ENCODE measurements around the gene GP1BA. TPM values are rescaled to one million over a fixed set of nuclear protein-coding genes. Genes with fewer than 3 reads are reported as not detected.

Gene GP1BA
- total RNA-seq, 1 experiment from 2014 or later = 0.15 TPM

DNA sequence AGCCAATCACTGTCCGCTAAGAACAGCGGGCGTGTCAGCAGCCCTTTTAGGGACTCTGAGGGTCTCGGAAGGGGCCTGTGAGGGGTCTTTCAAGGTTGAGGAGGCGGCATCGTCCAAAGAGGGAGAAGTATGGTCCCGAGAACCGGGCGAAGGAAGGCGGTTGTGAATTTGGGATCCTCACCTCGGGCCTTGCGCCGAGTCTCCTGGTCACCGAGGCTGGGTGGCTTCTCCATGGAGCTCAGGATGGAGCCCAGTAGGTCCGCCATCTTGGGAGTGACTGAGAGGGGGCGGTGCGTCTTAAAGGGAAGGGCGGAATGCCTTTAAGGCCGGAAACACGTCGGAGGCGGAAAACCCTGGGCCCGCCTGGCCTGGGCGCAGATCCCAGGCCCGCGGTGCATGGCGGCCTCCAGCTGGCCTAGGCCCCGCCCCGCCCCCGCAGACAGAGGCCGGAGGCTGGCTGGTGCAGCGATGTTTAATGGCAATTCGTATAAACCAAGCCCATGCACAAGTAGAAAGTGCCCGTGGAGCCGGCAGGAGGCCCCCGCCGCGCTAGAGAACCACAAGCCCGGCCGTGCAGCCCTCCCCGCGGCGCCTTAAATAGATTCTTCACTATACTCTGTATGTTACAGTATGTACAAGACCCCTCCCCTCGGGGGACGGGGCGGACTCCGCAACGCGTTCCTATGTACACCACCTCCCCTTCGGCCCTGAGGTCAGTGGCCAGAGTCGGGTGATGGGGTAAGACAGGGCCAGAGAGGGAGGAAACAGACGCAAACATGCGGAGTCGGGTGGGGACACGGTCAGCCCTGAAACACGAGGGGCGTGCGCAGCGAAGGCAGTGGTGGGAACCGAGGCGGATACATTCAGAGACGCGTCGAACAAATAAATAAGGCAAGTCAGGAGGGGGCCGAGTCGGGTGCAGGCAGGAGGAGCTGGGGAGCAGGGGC, 35.7 kb downstream of the GP1BA start, which contains the start of gene SPAG7:
SPAG7 (minus strand) TSS at position 279 of the 947 bp plus-strand sequence; CDS start at position 266, 13 bp downstream.
- H3K27ac ChIP-seq (ENCODE audit: low read length) = peak within 1 kb of the TSS; percentile 98
- no peaks in the 10 kb centered on the region for H3K9me3 ChIP-seq (ENCODE audit: control insufficient read depth, insufficient read depth, low read depth, low read length)
- intact Hi-C loops (cut with micrococcal nuclease; ENCODE audit: unreplicated experiment) (no loop called here), in situ Hi-C loops (cut with HindIII; ENCODE audit: low pct_unique_long_range_greater_than_20kb, low sequenced_read_pairs) (no loop called here)
- POLR2A ChIA-PET = interaction anchor here (0.6 to 1.4 kb wide), 3 partner anchors 19 to 96 kb away, joined by 3 to 5 read pairs (median 4); partner anchors contain the start of gene PFN1
- DNase-seq (ENCODE audit: low read depth, low spot score) = peak; percentile 84
- peak; percentile 85 for ATAC-seq
- TF ChIP-seq, protein P1, sequence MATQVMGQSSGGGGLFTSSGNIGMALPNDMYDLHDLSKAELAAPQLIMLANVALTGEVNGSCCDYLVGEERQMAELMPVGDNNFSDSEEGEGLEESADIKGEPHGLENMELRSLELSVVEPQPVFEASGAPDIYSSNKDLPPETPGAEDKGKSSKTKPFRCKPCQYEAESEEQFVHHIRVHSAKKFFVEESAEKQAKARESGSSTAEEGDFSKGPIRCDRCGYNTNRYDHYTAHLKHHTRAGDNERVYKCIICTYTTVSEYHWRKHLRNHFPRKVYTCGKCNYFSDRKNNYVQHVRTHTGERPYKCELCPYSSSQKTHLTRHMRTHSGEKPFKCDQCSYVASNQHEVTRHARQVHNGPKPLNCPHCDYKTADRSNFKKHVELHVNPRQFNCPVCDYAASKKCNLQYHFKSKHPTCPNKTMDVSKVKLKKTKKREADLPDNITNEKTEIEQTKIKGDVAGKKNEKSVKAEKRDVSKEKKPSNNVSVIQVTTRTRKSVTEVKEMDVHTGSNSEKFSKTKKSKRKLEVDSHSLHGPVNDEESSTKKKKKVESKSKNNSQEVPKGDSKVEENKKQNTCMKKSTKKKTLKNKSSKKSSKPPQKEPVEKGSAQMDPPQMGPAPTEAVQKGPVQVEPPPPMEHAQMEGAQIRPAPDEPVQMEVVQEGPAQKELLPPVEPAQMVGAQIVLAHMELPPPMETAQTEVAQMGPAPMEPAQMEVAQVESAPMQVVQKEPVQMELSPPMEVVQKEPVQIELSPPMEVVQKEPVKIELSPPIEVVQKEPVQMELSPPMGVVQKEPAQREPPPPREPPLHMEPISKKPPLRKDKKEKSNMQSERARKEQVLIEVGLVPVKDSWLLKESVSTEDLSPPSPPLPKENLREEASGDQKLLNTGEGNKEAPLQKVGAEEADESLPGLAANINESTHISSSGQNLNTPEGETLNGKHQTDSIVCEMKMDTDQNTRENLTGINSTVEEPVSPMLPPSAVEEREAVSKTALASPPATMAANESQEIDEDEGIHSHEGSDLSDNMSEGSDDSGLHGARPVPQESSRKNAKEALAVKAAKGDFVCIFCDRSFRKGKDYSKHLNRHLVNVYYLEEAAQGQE (IDR thresholded peaks at IDR 0.05; ENCODE audit: insufficient read depth in 1 of 2, low read depth in 2 of 2, low read length in 1 of 2) = no peak
- peak; percentile 55; the same call in 1 of the 2 replicates for TF ChIP-seq POLR2AphosphoS5 (IDR thresholded peaks at IDR 0.05; ENCODE audit: low read depth, low read length)
- peak within 1 kb of the TSS; percentile 66 to 79 for H3K4me3 ChIP-seq (ENCODE audit: low read depth in 2 of 2, low read length in 2 of 2)
- H3K36me3 ChIP-seq (ENCODE audit: control insufficient read depth, insufficient read depth, low read length) = no peaks in the 10 kb centered on the region
- no peaks in the 10 kb centered on the region for H3K27me3 ChIP-seq (ENCODE audit: control insufficient read depth, insufficient read depth, low read length)
- BruUV-seq (replicated peaks) = TSS peak; percentile 87
- CTCF ChIA-PET = interaction anchor here (0.6 to 1.0 kb wide), 2 partner anchors 22 to 94 kb away, joined by 3 to 4 read pairs; no protein-coding TSS in a partner anchor
- H3K4me1 ChIP-seq (ENCODE audit: control insufficient read depth, insufficient read depth, low read length) = peaks cover 15% of the 10 kb centered on the region

DNA sequence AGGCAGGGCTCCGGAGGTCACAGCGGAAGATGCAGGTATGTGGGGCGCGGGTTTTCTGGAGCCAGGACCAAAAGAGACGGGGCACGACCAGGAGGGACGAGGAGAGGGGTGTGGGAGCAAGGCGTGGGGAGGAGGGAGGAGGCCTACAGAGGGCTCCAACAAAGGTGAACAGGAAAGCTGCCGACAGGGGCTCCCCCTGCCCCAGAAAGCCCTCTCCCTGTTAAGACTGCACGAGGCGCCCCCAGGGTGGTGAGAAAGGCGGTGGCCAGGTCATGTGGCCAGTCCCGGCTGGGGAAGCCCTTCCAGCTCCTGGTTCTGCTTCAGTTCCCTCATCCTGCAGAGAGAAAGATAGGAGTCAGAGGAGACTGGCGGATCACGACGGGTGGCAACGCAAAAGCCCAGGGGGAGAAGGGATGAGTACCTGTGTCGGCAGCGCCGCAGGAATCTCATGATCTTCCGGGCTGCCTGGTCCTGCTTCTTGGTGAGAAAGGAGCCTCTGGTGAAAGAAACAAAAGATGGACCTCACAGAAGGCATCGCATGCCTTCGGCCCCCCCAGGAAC, 36.5 kb downstream of the GP1BA start:
- intact Hi-C loops (cut with micrococcal nuclease; ENCODE audit: unreplicated experiment) (no loop called here), in situ Hi-C loops (cut with HindIII; ENCODE audit: low pct_unique_long_range_greater_than_20kb, low sequenced_read_pairs) (no loop called here)
- BruUV-seq (replicated peaks) = no TSS peak
- H3K27ac ChIP-seq (ENCODE audit: low read length) = peak overlapping the region; percentile 97
- H3K27me3 ChIP-seq (ENCODE audit: control insufficient read depth, insufficient read depth, low read length) = no peaks in the 10 kb centered on the region
- H3K9me3 ChIP-seq (ENCODE audit: control insufficient read depth, insufficient read depth, low read depth, low read length) = no peaks in the 10 kb centered on the region
- ChIA-PET POLR2A (no interaction called here), CTCF (no interaction called here)
- peak overlapping the region; percentile 66 to 79 for H3K4me3 ChIP-seq (ENCODE audit: low read depth in 2 of 2, low read length in 2 of 2)
- TF ChIP-seq POLR2AphosphoS5 (IDR thresholded peaks at IDR 0.05; ENCODE audit: low read depth, low read length) = 0 out of 2 replicates have a peak, but pooled peaks have one; percentile 2
- TF ChIP-seq, protein P2, sequence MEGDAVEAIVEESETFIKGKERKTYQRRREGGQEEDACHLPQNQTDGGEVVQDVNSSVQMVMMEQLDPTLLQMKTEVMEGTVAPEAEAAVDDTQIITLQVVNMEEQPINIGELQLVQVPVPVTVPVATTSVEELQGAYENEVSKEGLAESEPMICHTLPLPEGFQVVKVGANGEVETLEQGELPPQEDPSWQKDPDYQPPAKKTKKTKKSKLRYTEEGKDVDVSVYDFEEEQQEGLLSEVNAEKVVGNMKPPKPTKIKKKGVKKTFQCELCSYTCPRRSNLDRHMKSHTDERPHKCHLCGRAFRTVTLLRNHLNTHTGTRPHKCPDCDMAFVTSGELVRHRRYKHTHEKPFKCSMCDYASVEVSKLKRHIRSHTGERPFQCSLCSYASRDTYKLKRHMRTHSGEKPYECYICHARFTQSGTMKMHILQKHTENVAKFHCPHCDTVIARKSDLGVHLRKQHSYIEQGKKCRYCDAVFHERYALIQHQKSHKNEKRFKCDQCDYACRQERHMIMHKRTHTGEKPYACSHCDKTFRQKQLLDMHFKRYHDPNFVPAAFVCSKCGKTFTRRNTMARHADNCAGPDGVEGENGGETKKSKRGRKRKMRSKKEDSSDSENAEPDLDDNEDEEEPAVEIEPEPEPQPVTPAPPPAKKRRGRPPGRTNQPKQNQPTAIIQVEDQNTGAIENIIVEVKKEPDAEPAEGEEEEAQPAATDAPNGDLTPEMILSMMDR (IDR thresholded peaks at IDR 0.05) = no peak
- DNase-seq (ENCODE audit: low read depth, low spot score) (no peak), ATAC-seq (no peak)
- no peaks in the 10 kb centered on the region for H3K36me3 ChIP-seq (ENCODE audit: control insufficient read depth, insufficient read depth, low read length)
- H3K4me1 ChIP-seq (ENCODE audit: control insufficient read depth, insufficient read depth, low read length) = peaks cover 15% of the 10 kb centered on the region

DNA sequence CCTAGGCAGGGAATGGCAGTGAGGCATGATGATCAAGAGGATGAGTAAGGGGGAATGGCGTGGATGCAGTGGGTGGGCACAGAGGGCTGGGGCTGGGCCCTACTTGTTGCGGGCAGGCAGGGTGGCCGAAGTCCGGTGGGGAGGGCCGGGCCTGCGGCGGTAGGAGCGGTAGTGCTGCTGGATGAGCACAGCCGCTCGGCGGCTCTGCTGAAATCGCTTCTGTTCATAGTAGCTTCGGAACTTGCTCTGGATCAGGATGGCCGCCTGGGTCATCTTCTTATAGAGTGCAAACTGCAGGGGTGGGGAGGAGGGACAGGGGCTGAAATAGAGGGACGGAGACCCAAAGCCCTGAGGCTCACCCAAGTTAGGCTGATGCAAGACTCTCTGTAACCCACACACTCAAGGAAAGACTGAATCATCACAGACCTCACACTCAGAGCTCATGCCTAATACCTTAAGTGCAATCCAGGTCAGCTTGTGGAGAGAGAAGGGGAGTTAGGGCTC, 37.0 kb downstream of the GP1BA start:
- ATAC-seq = no peak
- BruUV-seq (replicated peaks) = no TSS peak
- DNase-seq (ENCODE audit: low read depth, low spot score) = peak; percentile 86

More for the DNA sequence above, 37.0 kb downstream of the GP1BA start:
- peaks cover 15% of the 10 kb centered on the region for H3K4me1 ChIP-seq (ENCODE audit: control insufficient read depth, insufficient read depth, low read length)
- in situ Hi-C loops (cut with HindIII; ENCODE audit: low pct_unique_long_range_greater_than_20kb, low sequenced_read_pairs) = no loop called here
- peak overlapping the region; percentile 66 to 79 for H3K4me3 ChIP-seq (ENCODE audit: low read depth in 2 of 2, low read length in 2 of 2)
- ChIA-PET POLR2A (no interaction called here), CTCF (no interaction called here)
- TF ChIP-seq TCF7L2 (IDR thresholded peaks at IDR 0.05; ENCODE audit: low read depth, low read length) (no peak), POLR2AphosphoS5 (IDR thresholded peaks at IDR 0.05; ENCODE audit: low read depth, low read length) (no peak), SIN3A (IDR thresholded peaks at IDR 0.05; ENCODE audit: borderline replicate concordance, insufficient read depth, low read depth, low read length) (no peak)
- TF ChIP-seq, protein P1 (IDR thresholded peaks at IDR 0.05; ENCODE audit: insufficient read depth in 1 of 2, low read depth in 2 of 2, low read length in 1 of 2) = no peak
- TF ChIP-seq, protein P2 (IDR thresholded peaks at IDR 0.05) = no peak
- no peaks in the 10 kb centered on the region for H3K27me3 ChIP-seq (ENCODE audit: control insufficient read depth, insufficient read depth, low read length)
- no peaks in the 10 kb centered on the region for H3K9me3 ChIP-seq (ENCODE audit: control insufficient read depth, insufficient read depth, low read depth, low read length)
- intact Hi-C loops (cut with micrococcal nuclease; ENCODE audit: unreplicated experiment) = no loop called here
- H3K36me3 ChIP-seq (ENCODE audit: control insufficient read depth, insufficient read depth, low read length) = no peaks in the 10 kb centered on the region
- H3K27ac ChIP-seq (ENCODE audit: low read length) = peak overlapping the region; percentile 97
